CD4-positive, alpha-beta T cell treated with Interleukin-17A for 1 hour (primary cell): ENCODE results near the gene XYLT1.

Experiments
- DNase-seq: peaks from one replicate; pipeline ENCODE4 v3.0.0-alpha.2; 2020

XYLT1 gene

DNA sequence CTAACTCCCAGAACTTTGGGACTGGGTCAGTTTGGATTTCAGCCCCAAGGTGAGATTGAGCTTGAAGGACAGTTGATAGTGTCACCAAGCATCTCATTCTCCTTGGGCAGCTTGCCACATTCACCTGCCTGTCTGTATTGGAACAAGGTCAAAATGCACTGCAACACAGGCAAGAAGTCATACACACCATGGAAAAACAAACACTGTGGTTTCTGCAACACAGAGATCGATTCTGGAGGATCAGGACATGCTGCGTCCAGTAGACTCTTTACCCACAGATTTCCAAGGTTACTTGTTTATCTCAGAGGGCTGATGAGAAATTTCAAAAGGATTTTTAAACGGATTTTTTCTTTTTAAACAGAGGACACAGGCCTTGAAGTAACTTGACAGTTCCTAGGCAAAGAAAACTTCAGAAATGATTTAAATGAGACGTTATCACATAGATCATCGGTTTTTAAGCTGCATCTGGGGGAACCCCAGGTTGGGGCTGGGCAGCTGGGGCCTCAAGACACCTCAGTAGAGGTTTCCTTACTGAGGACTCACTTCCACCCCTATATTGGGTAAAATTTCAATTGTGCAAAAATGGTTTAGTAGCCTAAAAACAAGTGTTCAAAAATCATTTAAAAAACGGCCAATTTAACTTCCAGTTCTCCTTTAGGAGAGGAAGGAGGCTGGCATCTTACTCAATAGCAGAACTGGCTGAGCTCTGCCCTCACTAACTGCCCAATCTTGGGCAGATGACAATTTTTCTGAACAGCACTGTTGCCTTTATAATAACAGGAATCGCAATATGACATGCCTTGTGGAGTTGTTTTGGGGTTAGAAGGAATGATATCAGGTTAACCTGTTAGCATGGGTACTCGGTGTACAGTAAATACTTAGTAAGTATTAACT lies 299.3 kb downstream of the XYLT1 start:
- no peak for DNase-seq

DNA sequence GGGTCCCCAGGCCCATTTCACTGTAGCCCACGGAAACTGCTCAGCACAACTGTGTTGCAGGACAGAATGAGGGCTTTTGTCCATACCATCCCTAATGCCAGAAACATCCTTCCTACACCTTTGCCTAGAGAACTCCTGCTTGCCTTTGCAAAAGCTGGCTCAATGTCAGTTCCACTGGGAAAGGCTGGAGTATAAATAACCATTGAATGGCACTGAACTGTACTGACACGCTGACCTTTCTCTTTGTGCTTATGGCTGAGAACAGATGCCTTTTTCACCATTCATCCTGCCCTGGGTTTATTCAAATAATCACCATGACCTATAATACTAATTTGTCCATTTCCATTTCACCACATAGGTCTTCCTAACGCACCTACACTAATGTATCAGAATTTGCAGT lies 300.3 kb downstream of the XYLT1 start:
- DNase-seq: no peak

DNA sequence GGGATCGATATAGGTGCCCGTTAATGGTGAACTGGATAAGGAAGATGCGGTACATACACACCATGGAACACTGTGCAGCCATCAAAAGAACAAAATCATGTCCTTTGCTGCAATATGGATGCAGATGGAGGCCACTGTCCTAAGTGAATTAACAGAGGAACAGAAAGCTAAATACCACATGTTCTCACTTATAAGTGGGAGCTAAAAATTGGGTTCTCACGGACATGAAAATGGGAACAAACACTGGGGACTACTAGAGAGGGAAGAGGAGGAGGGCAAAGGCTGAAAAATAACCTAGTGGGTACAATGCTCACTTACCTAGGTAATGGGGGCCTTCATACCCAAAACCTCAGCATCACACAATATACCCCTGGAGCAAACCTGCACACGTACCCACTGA lies 302.6 kb downstream of the XYLT1 start:
- no peak for DNase-seq

- DNase-seq: no peak
These were observed 304.7 kb downstream of the XYLT1 start for GRCh38 chr16:17166095-17166494.

DNA sequence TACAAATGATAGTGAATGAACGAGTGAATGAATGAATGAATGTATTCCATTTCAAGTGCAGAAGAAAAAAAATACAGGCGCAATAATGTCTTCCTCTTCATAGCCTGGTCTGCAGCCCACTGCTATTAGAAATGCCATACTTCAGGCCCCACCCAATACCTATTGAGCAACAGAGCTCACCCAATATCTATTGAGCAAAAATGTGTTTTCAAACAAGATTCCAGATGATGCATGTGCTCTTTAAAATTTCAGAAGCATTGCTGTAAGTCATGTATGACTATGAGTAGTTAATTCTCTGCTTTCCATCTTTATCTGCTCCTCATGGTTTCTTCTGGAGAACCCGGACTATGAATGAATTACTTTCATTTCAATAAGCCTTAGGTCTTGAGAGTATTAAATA lies 308.2 kb downstream of the XYLT1 start:
- no peak for DNase-seq

GRCh38 chr16:17160920-17161431 lies 309.8 kb downstream of the XYLT1 start:
- DNase-seq: no peak

DNA sequence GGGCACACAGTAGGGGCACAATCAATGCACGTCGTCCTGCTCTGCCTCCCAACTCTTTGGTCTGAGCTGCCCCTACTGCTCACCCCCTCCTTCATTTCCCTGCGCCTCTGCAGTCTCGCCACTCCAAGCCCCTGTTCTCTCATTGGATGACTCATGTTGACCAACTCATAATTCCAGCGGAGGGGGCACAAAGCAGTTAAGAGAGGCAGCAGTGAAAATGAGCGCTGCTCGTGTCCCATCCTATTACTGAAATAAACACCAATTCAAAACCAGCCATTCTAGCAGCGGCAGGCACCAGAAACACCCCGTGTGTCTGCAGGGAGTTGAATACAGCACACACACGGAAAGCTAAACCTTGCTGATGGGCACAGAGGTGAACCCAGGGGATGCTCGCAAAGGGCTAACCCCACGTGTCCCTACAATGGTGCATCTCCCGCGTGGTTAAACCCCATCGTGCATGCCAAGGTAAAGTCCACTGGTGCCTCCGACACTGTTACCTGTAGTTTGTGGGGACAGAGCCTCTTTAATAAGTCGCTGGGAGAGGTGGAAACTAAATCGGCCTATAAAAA lies 310.4 kb downstream of the XYLT1 start:
- DNase-seq: no peak

GRCh38 chr16:17159617-17160016 lies 311.1 kb downstream of the XYLT1 start:
- no peak for DNase-seq

DNA sequence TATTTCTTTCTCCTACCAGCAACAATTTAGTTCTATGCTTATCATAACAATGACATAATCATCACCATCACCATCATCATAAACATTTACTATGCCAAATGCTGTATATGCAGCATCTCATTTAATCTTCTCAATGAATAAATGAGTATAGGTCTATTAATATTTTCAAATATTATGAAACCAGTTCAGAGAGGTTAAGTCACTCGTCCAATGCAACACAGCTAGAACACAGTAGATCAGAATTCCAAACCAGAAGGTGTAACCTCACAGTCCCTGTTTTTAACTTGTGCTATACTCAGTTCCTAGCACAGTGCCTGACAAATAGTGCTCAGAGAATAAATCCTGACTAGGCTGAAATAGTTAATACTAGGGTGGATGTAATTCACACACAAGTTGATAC lies 314.8 kb downstream of the XYLT1 start:
- DNase-seq: no peak

GRCh38 chr16:17155485-17155884 lies 315.3 kb downstream of the XYLT1 start:
- DNase-seq: no peak

- no peak for DNase-seq
These were observed 315.8 kb downstream of the XYLT1 start for GRCh38 chr16:17154981-17155380.

GRCh38 chr16:17152311-17152710 lies 318.4 kb downstream of the XYLT1 start:
- no peak for DNase-seq

- DNase-seq: no peak
These were observed 319.4 kb downstream of the XYLT1 start for GRCh38 chr16:17151335-17151734.

DNA sequence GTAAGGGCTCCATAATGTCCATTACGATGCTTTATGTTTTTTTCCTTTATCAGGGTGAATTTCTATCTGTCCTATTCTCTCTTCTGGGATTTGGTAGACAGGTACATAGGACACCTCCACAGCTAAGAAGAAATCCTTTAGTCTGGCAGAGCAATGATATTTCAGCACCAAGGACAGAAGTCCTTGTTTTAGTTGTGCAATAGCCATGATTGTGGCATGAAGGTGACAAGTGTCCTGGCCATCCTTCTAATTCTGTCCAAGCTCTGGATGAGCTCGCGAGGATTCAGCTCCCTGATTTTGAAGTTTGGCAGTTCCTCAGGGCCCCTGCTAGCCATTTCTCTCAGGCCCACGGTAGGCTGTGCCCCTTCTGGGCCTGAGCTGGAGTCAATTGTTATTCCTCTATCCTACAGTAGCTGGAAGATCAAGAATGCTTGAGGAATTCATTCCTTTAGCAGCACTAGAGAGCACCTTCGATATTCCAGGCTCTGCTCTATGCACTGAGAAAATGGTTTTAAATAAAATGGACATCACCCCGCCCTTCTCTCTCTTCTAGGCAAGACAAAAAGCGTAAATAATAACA lies 320.8 kb downstream of the XYLT1 start:
- no peak for DNase-seq

DNA sequence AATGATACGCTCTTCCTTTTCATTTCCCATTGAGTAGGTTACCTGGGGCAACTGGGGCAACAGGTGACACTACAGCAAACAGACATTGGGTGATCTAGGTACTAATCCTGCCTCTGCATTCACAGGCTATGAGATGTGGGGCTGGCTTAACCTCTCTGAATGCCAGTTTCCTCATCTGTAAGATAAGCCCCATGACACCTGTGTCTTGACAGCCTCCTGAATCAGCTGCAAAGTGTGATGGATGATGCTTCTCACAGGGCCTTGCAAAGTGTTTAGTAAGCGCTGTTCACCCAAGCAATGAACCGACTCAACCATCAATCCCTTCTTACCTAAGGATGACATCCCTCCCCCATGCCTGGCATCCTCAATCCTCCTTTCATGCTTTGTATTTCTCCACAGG lies 322.8 kb downstream of the XYLT1 start:
- DNase-seq: no peak

GRCh38 chr16:17145029-17145428 lies 325.7 kb downstream of the XYLT1 start:
- no peak for DNase-seq

- DNase-seq: no peak
These were observed 326.3 kb downstream of the XYLT1 start for GRCh38 chr16:17144431-17144830.

GRCh38 chr16:17143546-17144419 lies 327.0 kb downstream of the XYLT1 start:
- DNase-seq: no peak

DNA sequence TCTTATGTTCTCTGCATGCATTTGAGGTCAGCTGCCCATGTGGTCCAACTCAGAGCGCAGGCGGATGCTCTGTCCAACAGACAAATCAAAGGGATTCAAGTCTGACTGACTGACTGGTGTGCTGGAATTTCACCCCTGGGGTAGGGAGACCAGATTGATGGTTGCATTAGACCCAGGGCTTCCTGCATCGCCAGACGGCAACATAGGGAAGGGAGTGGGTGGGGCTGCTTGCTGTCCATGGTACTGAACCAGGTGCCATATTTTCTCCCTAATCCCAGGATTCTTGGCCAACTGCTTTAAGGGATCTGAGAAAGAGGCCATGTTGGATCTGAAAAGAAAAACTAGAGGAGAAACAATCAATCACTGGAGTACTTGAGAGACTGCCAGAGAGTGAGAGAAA lies 332.0 kb downstream of the XYLT1 start:
- DNase-seq: no peak

GRCh38 chr16:17135439-17135838 lies 335.3 kb downstream of the XYLT1 start:
- no peak for DNase-seq

DNA sequence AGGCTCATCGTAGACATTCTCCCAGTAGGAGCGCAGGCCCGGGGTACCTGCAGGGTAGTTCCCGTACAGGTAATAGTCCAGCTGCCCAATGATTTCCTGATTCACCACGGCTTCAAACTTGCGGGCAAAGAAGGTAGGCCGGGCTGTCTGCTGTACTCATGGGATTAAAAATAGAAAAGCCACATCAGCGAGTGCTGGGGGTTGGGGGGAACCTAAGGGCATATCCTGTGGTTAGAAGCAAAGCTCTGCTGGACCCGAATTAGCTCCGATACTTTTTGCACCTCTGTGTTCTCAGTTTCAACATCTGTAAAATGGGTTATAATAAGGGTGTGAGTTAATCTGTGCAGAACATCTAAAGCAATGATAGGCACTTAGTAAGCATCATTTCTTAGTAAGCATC lies 336.2 kb downstream of the XYLT1 start:
- no peak for DNase-seq

DNA sequence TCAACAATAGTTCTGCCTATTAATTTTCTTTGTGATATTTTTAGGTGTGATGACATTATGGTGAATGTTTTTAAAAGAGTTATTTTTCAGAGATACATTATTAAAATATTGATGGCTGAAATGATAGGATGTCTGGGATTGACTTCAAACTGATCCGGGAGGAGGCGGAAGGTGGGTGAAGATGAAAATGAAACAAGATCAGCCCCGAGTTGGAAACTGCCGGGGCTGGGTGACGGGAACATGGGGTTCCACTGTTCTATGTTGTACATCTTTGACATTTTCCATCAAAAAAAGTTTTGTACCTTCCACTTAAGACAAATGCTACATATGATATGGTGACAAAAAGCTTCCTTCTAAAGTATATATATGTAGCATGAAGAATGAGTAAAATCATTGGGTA lies 336.9 kb downstream of the XYLT1 start:
- no peak for DNase-seq

DNA sequence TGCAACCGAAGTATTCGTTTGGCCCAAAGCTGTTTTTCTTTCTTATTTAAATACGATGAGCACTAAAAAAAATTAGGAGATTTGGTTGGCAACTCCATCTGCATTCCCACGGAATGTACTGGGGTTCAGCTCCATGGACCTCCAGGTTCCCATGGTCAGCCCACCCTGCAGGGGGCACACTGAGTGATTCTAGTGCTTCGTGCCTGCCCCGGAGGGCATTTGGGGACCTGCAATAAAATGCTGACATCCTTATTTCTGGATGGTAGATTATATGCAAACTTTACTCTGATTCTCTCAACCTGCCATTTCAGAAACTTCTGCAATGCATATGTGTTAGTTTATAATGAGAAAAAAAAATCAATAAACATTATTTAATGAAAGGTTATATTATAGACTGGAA lies 339.4 kb downstream of the XYLT1 start:
- DNase-seq: no peak
